GM21717 (cell line): Measurements from ENCODE around the gene TNN.
"Not testable (repeated sequence)": the region's sequence is repeated elsewhere in the genome, so short reads cannot be mapped to it uniquely, and the experiment has no call there.

Experiments
- ATAC-seq: cut with Tn5 transposase; IDR thresholded peaks from one replicate; pipeline ENCODE4 v1.9.1; 2021; ENCODE audit warnings: mild to moderate bottlenecking, moderate library complexity; ENCODE audit not compliant: unreplicated experiment

The TNN gene, protein sequence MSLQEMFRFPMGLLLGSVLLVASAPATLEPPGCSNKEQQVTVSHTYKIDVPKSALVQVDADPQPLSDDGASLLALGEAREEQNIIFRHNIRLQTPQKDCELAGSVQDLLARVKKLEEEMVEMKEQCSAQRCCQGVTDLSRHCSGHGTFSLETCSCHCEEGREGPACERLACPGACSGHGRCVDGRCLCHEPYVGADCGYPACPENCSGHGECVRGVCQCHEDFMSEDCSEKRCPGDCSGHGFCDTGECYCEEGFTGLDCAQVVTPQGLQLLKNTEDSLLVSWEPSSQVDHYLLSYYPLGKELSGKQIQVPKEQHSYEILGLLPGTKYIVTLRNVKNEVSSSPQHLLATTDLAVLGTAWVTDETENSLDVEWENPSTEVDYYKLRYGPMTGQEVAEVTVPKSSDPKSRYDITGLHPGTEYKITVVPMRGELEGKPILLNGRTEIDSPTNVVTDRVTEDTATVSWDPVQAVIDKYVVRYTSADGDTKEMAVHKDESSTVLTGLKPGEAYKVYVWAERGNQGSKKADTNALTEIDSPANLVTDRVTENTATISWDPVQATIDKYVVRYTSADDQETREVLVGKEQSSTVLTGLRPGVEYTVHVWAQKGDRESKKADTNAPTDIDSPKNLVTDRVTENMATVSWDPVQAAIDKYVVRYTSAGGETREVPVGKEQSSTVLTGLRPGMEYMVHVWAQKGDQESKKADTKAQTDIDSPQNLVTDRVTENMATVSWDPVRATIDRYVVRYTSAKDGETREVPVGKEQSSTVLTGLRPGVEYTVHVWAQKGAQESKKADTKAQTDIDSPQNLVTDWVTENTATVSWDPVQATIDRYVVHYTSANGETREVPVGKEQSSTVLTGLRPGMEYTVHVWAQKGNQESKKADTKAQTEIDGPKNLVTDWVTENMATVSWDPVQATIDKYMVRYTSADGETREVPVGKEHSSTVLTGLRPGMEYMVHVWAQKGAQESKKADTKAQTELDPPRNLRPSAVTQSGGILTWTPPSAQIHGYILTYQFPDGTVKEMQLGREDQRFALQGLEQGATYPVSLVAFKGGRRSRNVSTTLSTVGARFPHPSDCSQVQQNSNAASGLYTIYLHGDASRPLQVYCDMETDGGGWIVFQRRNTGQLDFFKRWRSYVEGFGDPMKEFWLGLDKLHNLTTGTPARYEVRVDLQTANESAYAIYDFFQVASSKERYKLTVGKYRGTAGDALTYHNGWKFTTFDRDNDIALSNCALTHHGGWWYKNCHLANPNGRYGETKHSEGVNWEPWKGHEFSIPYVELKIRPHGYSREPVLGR (N-terminal part only)

DNA sequence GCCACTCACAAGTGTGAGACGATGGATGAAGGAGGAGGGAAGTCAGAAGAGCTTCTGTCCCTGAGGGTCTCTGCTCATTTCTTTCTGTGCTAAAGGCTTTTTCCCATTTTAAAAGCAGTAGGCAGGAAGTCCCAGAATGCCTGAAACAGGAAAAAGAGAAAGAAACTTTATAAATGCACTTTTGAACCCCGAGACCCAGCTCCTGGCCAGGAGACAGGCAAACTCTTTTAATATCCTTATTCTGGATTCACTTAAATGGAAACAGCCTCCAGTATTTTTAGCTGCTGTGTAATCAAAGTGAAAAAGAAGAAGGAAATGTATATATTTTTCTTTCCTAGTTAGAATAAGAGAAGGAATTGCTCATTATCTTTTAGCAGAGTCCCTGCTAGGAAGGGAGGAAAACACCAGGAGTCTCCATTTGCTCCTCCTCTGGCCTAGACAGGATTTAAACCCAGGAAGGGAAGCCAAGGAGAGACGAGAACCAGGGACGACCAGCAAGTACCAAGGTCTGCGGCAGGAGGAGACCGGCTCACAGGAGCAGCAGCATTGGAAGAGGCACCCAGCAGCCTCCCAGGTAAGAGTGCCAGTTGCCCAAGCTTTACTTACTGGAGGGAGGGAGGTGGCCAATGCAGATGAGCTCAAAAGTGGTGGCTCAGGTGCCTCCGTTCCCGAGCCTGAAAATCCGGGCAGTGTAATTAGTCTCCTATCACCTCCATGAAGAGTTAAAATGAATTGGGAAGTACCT, at the start of gene TNN:
Gene TNN (plus strand): TSS at position 472 of the 745 bp plus-strand sequence. CDS start 9,586 bp downstream, outside the sequence.
- no peak for ATAC-seq

DNA sequence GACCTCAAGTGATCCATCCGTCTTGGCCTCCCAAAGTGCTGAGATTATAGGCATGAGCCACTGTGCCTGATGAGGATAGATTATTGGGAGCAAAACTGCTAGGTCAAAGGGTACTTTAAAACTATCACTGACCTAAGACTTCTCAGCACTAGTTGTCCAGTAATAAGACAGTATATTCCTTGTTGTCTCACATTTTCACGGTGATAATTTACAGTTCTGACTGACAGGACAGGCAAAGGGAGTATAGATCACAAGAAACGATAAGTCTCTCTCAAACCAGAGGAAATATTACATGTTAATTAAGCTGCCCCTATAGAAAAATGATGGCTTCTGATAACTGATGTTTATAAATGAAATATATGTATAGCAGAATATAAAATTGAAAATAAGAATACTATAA, 48.1 kb upstream of the TNN start:
- no peak for ATAC-seq

DNA sequence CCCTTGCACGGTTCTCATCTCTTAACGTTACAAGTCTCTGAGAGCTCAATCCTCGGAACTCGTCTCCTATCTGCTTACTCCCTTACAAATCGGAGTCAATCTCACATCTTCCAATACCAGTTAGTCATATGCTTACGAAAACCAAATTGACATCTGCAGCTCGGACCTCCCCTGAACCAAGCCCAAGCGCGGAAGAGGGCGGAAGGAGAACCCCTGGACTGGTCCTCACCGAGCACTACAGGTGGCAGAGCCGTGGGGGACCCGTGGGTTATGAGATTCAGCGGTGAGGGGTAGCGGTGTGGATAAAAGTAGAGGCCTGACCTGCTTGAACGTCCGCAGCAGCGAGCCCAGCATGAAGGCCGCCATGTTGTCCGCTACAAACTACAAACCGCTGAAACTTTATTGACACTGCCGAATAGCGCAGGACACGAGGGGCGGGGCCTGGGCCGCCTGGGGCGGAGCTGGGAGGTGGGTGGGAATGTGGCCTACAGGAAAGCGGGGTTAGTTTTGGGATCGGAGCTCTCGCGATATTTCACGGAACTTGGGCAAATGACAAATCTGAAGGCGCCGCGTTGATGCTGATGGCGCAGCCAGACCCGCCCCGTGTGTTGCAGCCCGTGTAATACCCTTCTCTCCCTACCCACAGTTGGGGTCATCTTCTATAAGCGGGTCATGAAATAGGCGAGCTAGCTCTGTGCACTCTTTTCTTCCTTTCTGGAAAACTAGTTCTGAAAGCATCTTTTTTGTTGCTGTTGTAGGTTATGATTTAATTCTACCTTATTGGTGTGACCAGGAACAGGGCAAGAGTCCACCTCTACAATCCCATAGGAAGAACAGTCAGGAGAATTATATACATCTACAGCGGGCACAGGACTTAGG, 44.4 kb upstream of the TNN start, which contains the start of gene MRPS14:
Gene MRPS14 (minus strand): TSS at position 383 of the 879 bp plus-strand sequence. CDS start 17 bp downstream, at position 366.
- ATAC-seq = peak; percentile 92

DNA sequence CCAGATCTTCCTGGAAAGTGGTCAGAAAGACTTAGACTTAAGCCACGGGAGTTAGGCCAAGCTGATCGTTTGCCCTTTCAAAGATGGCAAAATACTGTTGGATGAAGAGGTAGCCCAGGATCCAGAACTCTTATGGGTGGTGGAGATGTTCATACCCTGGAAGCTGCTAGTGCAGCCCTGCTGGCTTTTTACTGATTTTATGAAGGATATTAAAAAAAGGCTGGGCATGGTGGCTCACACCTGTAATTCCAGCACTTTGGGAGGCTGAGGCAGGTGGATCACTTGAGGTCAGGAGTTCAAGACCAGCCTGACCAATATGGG, 43.8 kb upstream of the TNN start:
- ATAC-seq = not testable (repeated sequence)

DNA sequence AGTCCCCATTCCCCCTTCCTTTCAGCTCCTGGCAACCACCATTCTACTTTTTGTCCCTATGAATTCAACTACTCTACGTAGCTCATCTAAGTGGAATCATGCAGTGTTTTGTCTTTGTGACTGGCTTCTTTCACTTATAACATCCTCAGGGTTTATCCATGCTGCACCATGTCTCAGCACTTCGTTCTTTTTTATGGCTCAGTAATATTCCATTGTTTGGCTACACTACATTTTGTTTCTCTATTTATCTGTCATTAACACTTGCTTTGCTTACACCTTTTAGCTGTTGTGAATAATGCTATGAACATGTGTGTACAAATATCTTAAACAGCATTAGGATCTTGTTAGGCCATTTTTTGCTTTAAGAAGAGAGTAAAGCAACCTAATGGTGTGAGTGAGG, 42.9 kb upstream of the TNN start:
- no peak for ATAC-seq

DNA sequence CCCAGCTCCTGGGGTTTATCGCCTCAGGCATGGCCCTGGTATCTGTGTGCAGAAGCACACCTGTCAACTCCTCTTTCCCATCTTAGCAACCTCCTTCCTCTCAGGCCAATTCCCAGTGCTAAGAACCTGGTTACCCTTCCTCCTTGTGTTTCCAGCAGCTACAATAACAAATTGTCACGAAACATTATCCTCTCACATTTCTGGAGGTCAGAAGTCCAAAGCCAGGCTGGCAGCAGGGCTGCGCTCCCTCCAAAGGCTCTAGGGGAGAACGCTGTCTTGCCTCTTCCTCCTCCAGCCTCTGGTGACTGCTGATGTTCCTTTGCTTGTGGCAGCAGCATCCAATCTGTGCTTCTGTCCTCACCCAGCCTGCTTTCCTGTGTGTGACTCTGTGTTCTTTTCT, 33.7 kb upstream of the TNN start:
- ATAC-seq = no peak

DNA sequence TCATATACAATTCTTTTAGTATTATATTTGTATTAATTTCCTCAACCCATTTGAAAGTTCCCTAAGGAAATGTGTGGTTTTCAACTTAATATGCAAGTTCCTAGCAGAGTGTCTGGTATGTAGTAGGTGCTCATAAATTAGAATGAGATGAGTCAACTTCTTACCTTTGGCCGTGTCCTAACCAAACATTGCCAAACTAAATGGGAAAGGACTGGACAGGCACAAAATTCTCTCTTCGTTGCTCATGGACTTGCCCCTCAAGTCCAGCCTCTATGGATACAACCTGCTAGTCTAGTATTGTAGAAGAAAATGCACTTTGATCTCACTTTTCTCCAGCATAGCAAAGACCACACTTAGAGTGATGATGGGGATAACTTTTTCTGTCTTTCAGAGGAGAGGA, 32.9 kb upstream of the TNN start:
- ATAC-seq = no peak

DNA sequence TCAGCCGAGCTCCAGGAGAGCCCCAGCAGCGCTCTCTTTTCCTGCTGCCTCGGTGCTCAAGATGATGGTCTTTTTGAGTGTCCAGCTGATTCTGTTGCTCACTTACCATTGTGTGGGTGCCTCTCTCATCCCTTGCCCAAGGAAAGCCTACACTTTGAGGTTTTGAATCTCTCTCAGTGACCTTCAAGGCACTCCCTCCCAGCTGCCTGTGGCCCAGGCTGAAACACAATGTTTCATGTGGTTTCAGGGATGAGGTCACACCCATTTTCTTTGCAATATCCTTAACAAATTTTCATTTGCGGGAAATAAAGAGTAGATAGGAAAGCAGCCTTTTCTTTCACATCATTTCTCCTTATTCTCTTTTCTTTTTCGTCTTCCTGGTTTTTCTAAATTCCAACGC, 31.8 kb upstream of the TNN start:
- no peak for ATAC-seq

DNA sequence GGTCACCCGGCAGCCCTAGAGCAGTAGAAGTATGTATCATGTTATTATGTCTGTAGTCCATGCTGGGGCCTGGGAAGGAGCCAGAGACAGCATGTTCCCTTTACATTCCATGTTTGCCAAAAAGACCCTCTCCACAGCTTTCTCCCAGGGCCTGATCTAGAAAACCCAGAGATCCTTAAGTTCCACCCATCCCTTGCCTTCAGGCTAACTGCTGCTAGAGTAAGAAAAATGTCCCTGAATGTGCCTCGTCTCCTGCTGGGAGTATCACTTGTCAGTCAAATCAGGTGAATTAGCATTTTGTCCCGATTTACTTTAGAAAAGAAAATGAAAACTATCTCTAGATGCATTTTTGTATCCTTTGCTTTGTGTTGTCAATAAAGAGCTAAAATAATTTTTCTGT, 31.2 kb upstream of the TNN start:
- no peak for ATAC-seq

DNA sequence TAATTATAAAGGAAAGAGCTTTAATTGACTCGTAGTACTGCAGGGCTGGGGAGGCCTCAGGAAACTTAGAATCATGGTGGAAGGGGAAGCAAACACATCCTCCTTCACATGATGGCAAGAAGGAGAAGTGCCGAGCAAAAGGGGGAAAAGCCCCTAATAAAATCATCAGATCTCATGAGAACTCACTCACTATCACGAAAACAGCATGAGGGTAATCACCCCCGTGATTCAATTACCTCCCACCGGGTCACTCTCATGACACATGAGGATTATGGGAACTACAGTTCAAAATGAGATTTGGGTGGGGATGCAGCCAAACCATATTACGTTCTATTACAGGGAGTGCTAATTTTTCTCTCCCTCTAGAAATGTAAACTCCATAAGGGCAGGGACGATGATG, 30.2 kb upstream of the TNN start:
- ATAC-seq = no peak

DNA sequence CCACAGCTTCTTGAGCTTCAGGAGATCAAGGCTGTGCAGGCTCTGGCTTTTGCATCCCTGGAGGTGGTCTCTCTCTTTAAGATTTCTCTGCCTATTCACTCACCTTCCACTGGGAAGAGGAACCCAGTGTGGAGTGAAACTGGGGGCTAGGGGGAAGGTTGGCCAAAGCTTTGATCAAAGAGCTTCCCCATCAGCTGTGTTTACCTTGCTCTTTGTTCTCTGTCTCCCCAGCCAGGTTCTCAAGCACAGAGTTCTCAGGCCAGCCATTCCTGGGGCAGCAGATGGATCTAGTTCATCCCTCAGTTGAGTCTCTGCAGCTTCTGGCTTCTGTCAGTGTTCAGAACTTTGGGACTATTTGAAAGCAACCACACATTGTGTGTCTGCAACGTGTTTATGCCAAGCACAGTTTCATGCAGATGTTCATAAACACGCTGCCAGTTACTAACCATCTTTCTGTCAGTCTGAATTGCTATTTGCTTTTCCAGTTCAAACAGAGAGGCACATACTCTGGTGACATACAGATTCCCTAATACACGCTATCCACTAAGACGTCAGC, 27.2 kb upstream of the TNN start:
- ATAC-seq = no peak

DNA sequence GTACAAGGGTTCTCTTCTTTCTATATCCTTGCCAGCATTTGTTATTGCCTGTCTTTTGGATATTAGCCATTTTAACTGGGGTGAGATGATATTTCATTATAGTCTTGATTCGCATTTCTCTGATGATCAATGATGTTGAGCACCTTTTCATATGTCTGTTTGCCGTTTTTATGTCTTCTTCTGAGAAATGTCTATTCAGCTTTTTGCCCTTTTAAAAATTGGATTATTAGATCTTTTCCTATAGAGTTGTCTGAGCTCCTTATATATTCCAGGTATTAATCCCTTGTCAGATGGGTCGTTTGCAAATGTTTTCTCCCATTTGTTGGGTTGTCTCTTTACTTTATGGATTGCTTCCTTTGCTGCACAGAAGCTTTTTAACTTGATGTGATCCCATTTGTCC, 25.0 kb upstream of the TNN start:
- ATAC-seq = no peak

DNA sequence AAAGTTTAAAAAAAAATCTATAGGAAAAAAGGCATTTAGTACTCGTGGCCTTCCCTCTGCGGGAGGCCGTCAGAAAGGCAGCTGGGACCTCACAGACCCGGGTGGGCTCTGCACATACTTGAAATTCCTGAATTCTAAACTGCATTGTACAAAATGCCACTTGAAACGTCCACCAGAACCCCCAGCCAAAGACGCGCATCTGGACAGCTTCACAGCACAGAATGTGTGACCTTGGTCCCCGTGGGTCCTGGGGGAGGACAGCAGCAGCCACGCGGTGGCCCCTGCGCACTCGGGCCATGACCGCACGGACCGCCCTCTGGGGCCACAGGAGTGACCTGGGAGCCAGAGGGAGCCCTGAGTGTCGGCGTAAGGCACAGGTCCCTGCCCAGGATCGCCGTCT, 23.8 kb upstream of the TNN start:
- no peak for ATAC-seq

DNA sequence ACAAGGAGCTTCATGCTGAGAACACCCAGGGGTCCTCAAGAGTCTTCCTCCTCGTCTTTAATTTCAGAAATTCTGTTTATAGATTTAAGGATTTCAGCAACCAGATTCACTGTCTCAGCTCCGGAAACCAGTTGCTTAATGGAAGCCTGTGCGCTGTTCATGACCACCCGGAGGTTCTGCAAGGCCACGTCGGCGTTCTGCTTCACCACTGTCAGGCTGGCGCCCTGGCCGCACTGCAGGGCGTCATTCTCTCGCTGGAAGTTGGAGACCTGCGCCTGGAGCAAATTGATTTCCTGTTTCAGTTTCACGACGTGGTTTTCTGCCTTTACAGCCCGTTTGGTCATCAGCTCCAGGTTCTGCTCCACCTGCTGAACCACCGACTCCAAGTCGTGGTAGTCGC, 23.0 kb upstream of the TNN start:
- not testable (repeated sequence) for ATAC-seq

DNA sequence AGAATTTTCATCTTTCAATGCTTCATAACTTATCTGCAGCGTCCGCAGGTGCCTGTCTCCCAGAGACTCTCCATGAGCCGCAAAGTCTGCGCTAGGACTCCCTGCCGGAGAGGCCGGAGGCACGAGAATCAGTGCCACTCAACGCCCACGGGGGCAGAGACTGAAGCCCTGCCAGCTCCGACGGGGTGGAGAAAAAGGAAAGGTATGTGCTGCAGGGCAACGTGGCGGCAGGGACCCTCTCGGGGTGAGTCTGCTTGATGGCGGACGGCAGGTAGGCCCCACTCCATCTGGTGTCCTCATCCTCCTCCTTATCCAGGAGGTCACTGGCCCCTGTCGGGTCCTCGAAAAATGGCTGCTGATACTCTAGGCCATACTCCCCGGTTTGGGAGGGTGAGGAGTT, 22.5 kb upstream of the TNN start:
- no peak for ATAC-seq

DNA sequence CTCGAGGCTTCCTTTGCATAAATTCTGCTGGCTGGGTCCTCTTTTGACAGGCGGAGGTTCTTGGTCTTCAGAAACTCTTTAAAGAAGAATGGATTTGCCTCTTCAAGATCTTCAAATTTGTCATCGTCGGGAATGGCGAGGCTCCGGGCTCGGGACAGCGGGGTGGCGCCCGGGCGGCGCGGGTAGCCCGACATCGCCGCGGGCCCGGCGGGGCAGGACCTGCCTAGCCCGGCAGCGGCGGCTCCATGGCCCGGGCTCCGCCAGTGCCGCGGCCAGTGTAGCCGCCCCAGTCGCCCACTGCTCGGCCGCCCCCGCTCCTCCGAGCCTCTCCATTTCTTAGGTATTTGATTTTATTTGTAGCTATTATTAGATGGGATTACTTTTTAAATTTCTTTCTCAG, 22.1 kb upstream of the TNN start:
- ATAC-seq = no peak

DNA sequence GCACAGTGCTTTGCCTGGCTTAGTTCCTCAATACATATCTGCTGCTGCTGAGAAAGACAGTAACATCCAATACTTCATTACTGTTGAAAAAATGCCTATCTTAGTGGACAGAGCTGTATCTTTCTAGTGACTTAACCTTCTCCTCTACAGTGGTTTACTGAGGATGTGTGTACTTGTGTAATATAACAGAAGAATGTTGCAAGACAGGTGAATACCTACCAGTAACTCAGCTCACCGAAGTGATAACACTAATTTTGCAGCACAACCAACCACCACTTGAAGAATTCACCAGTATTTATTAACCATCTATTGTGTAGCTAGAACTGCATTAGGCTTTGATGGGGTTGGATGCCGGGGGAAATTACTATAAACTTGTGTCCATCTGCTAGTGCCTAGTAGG, 16.6 kb upstream of the TNN start:
- ATAC-seq = no peak

DNA sequence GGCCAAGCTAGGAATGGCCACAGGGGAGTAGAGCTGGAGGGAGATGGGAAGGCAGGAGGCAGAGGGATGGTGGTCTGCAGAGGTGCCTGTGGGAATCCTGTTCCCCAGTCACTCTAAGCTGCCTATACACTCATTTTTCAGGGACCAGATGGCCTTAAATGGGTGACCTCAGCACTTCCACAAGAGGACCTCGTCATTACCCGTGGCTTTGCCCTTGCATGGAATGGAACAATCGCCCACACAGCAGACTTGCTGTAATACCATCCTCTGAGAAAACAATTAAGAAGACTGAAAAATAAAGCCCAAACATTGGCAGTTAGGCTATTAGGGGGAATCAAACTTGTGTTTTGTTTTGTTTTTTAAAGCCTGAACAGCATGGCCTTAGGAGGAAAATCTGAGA, 12.9 kb upstream of the TNN start:
- no peak for ATAC-seq

DNA sequence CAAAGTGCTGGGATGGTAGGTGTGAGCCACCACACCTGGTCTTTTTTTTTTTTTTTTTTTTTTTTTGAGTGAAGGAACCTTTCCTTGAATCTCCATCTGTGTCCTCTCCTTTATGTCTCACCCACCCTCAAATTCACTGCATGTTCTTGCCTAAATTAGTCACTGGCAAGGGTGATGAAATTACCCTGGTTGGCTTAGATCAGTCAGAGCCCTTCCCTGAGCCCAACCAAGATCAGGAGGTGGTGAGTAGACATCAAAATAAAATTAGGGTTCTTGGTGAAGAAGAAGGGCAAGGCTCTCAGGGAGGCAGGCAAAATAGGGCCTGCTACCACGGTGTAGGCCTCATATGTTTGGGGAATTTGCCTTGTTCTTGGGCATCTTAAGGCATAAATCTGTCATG, 5.3 kb upstream of the TNN start:
- no peak for ATAC-seq
